HEK293 (cell line): ENCODE measurements around the gene PTPRN2.

Source experiments
- HOXA7 ChIP-seq: sonication (generic); formaldehyde crosslinking; IDR thresholded peaks from 2 replicates; pipeline ENCODE4 v1.8.1; 2022; ENCODE audit warnings: missing genetic modification reagents, borderline replicate concordance
- MZF1 ChIP-seq: fragments of 450-650 bp; formaldehyde crosslinking; IDR thresholded peaks from 2 replicates; pipeline ENCODE4 v1.5.1; 2017; ENCODE audit warnings: missing biosample characterization, missing genetic modification characterization, borderline replicate concordance
- TF ChIP-seq, protein P1 (sequence below): fragments of 450-650 bp; IDR thresholded peaks from 2 replicates; pipeline ENCODE4 v1.5.1; 2018; ENCODE audit warnings: missing biosample characterization, missing genetic modification characterization
- TF ChIP-seq, protein P2 (sequence below): fragments of 450-650 bp; formaldehyde crosslinking; IDR thresholded peaks from 2 replicates; pipeline ENCODE4 v1.5.1; 2017; ENCODE audit warnings: missing biosample characterization, missing genetic modification characterization

DNA sequence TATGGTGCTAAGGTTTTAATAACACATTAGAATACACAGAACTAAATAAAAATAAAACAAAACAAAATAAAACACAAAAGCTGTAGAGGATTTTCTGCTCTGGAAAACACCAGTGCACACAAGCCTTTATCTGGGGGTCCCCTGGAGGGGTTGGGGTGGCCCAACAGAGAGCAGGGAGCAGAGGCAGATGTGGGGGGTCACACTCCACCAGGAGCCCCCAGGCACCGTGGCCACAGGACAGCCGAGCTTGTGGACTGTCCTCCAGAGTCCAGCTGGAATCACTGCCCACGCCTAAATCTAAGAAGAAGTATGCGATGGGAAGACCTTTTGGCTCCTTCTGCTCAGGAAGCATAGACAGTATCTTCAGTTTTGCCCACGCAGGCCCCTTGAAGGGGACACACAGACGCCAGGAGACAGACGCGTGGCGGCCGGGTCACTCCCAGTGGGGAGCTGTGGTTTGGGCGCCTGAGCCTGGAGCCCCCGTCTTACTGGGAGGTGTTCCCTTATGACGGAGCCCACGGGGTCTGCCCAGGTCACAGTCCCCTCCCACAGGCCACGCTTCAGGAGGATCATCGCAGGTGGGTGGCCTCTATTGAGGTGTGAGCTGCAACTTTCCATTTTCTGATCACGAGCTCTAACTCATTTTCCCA lies 595.0 kb downstream of the PTPRN2 start:
- no peak for TF ChIP-seq HOXA7 (CRISPR knock-in tag)
- no peak for TF ChIP-seq MZF1 (tag by site-specific recombination)
- TF ChIP-seq, protein P1, sequence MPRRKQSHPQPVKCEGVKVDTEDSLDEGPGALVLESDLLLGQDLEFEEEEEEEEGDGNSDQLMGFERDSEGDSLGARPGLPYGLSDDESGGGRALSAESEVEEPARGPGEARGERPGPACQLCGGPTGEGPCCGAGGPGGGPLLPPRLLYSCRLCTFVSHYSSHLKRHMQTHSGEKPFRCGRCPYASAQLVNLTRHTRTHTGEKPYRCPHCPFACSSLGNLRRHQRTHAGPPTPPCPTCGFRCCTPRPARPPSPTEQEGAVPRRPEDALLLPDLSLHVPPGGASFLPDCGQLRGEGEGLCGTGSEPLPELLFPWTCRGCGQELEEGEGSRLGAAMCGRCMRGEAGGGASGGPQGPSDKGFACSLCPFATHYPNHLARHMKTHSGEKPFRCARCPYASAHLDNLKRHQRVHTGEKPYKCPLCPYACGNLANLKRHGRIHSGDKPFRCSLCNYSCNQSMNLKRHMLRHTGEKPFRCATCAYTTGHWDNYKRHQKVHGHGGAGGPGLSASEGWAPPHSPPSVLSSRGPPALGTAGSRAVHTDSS (tag by site-specific recombination) = no peak
- TF ChIP-seq, protein P2, sequence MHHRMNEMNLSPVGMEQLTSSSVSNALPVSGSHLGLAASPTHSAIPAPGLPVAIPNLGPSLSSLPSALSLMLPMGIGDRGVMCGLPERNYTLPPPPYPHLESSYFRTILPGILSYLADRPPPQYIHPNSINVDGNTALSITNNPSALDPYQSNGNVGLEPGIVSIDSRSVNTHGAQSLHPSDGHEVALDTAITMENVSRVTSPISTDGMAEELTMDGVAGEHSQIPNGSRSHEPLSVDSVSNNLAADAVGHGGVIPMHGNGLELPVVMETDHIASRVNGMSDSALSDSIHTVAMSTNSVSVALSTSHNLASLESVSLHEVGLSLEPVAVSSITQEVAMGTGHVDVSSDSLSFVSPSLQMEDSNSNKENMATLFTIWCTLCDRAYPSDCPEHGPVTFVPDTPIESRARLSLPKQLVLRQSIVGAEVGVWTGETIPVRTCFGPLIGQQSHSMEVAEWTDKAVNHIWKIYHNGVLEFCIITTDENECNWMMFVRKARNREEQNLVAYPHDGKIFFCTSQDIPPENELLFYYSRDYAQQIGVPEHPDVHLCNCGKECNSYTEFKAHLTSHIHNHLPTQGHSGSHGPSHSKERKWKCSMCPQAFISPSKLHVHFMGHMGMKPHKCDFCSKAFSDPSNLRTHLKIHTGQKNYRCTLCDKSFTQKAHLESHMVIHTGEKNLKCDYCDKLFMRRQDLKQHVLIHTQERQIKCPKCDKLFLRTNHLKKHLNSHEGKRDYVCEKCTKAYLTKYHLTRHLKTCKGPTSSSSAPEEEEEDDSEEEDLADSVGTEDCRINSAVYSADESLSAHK (tag by site-specific recombination) = no peak
